ENCODE results near the gene EAF1. TPM values are rescaled to one million over a fixed set of nuclear protein-coding genes. Genes with fewer than 3 reads are reported as not detected.

EAF1 gene
- total RNA-seq, 1 donor from 2014 or later = 16.3 TPM

GRCh38 chr3:15458212-15458780, 30.9 kb downstream of the EAF1 start:
- no peak for DNase-seq (ENCODE audit: low read depth)
- no peak for TF ChIP-seq CTCF (conservative IDR thresholded peaks at IDR 0.05; ENCODE audit: low read depth, low read length)
- no peak overlapping the region for H3K4me3 ChIP-seq (ENCODE audit: low read depth, low read length)

- TF ChIP-seq CTCF (conservative IDR thresholded peaks at IDR 0.05; ENCODE audit: low read depth, low read length) = no peak
- H3K4me3 ChIP-seq (ENCODE audit: low read depth, low read length) = no peak overlapping the region
- no peak for DNase-seq (ENCODE audit: low read depth)
Observed at GRCh38 chr3:15460891-15461531, 33.6 kb downstream of the EAF1 start.

GRCh38 chr3:15462451-15462850, 35.1 kb downstream of the EAF1 start:
- DNase-seq (ENCODE audit: low read depth) = no peak
- no peak for TF ChIP-seq CTCF (conservative IDR thresholded peaks at IDR 0.05; ENCODE audit: low read depth, low read length)
- no peak overlapping the region for H3K4me3 ChIP-seq (ENCODE audit: low read depth, low read length)

GRCh38 chr3:15465876-15466585, 38.6 kb downstream of the EAF1 start:
- H3K4me3 ChIP-seq (ENCODE audit: low read depth, low read length) = no peak overlapping the region
- DNase-seq (ENCODE audit: low read depth) = no peak
- no peak for TF ChIP-seq CTCF (conservative IDR thresholded peaks at IDR 0.05; ENCODE audit: low read depth, low read length)

GRCh38 chr3:15467227-15468181, 40.1 kb downstream of the EAF1 start:
- H3K4me3 ChIP-seq (ENCODE audit: low read depth, low read length) = no peak overlapping the region
- DNase-seq (ENCODE audit: low read depth) = no peak
- TF ChIP-seq CTCF (conservative IDR thresholded peaks at IDR 0.05; ENCODE audit: low read depth, low read length) = no peak

GRCh38 chr3:15470261-15470660, 42.9 kb downstream of the EAF1 start:
- TF ChIP-seq CTCF (conservative IDR thresholded peaks at IDR 0.05; ENCODE audit: low read depth, low read length) = peak; percentile 17
- no peak for DNase-seq (ENCODE audit: low read depth)

More at GRCh38 chr3:15470261-15470660, 42.9 kb downstream of the EAF1 start:
- H3K4me3 ChIP-seq (ENCODE audit: low read depth, low read length) = no peak overlapping the region
